HG03196 (cell line): ENCODE results near the gene KPNA2.
A peak's percentile ranks its signal among the peaks of the same experiment; 100 is the strongest.
"Not testable (repeated sequence)": the region's sequence is repeated elsewhere in the genome, so short reads cannot be mapped to it uniquely, and the experiment has no call there.

Experiments used
- ATAC-seq: cut with Tn5 transposase; IDR thresholded peaks from one replicate; pipeline ENCODE4 v1.9.1; 2021; ENCODE audit not compliant: unreplicated experiment

KPNA2 gene

GRCh38 chr17:68019675-68020408, 15.7 kb upstream of the KPNA2 start:
- peak; percentile 98 for ATAC-seq

- ATAC-seq, result no peak
Observed at GRCh38 chr17:68020409-68020756, 15.2 kb upstream of the KPNA2 start.

GRCh38 chr17:68020791-68021190, 14.7 kb upstream of the KPNA2 start:
- not testable (repeated sequence) for ATAC-seq

GRCh38 chr17:68021963-68022362, 13.6 kb upstream of the KPNA2 start:
- no peak for ATAC-seq

- not testable (repeated sequence) for ATAC-seq
Observed at GRCh38 chr17:68022547-68022946, 13.0 kb upstream of the KPNA2 start.

- no peak for ATAC-seq
Observed at GRCh38 chr17:68029512-68030215, 5.9 kb upstream of the KPNA2 start.

GRCh38 chr17:68033636-68034451, 1.7 kb upstream of the KPNA2 start:
- no peak for ATAC-seq

- no peak for ATAC-seq
Observed at GRCh38 chr17:68034452-68034776, 1.1 kb upstream of the KPNA2 start.

- ATAC-seq, result peak; percentile 94
Observed at GRCh38 chr17:68035131-68035522, 408 bp upstream of the KPNA2 start.

GRCh38 chr17:68036304-68037147, 991 bp downstream of the KPNA2 start:
- no peak for ATAC-seq

GRCh38 chr17:68047153-68047846, 11.8 kb downstream of the KPNA2 start:
- no peak for ATAC-seq

GRCh38 chr17:68047890-68048542, 12.5 kb downstream of the KPNA2 start:
- not testable (repeated sequence) for ATAC-seq

GRCh38 chr17:68048996-68049395, 13.5 kb downstream of the KPNA2 start:
- no peak for ATAC-seq

- ATAC-seq, result not testable (repeated sequence)
Observed at GRCh38 chr17:68049812-68050437, 14.4 kb downstream of the KPNA2 start.

GRCh38 chr17:68051321-68052312, 16.1 kb downstream of the KPNA2 start:
- not testable (repeated sequence) for ATAC-seq

GRCh38 chr17:68052810-68053209, 17.3 kb downstream of the KPNA2 start:
- ATAC-seq, result no peak

GRCh38 chr17:68053231-68054013, 17.9 kb downstream of the KPNA2 start:
- ATAC-seq, result no peak
